ENCODE results near the gene TNIK.

The TNIK gene

DNA sequence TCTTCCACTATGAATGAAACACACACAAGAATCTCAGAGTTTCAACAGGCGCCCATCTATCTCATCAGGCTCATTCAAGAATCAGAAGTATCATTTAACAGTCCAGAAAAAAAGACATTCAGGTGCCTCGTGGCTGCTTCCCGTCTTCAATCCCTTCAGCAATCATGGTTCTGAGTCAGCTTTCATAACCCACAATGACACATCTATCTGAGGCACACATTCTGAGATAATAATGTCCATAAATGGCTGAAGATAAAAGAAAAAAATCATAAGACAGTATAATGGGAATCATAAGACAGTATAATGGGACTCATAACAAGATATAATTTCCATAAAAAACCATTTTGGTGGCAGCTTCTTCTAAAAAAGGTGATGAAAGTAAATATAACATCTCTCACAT is 52.4 kb downstream of the TNIK start:
- Histone ChIP-seq H3K4me3 (ENCODE audit: low read depth, low read length) (no peak overlapping the region), H3K36me3 (no peaks in the 10 kb centered on the region), H3K4me1 (peaks cover 4% of the 10 kb centered on the region), H3K9me3 (no peaks in the 10 kb centered on the region), H3K27me3 (no peaks in the 10 kb centered on the region)
- TF ChIP-seq, protein P1, sequence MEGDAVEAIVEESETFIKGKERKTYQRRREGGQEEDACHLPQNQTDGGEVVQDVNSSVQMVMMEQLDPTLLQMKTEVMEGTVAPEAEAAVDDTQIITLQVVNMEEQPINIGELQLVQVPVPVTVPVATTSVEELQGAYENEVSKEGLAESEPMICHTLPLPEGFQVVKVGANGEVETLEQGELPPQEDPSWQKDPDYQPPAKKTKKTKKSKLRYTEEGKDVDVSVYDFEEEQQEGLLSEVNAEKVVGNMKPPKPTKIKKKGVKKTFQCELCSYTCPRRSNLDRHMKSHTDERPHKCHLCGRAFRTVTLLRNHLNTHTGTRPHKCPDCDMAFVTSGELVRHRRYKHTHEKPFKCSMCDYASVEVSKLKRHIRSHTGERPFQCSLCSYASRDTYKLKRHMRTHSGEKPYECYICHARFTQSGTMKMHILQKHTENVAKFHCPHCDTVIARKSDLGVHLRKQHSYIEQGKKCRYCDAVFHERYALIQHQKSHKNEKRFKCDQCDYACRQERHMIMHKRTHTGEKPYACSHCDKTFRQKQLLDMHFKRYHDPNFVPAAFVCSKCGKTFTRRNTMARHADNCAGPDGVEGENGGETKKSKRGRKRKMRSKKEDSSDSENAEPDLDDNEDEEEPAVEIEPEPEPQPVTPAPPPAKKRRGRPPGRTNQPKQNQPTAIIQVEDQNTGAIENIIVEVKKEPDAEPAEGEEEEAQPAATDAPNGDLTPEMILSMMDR (IDR thresholded peaks at IDR 0.05; ENCODE audit: low read depth, low read length), result no peak
- no peak for DNase-seq

DNA sequence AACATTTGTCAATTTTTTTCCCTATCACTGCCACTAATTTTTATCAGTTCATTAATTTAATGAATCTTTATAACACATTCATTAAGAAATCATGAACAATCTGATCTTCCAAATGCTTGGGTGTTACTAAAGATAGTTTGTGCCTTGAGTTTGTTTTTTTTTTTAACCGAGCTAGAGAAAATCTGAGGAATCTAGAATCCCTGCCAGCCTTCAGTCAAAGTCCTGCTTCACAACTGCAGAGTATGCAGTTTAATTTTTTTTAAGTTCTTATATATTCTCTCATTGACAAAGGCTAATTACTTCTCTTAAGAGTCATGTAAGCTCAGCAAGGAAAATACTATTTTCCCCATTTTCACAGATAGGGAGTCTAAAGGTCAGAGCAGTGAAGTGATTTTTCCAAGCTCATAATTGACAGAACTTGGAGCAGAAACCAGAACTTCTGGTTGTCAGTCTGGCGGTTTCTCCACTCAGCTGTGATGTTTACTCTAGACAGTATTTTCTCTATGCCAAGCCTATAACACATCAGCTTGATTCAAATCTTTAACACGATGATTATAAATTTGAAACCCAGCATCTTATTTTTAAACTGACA is 55.7 kb downstream of the TNIK start:
- TF ChIP-seq, protein P1 (IDR thresholded peaks at IDR 0.05; ENCODE audit: low read depth, low read length), result no peak
- DNase-seq, result no peak
- no peak overlapping the region for H3K4me3 ChIP-seq (ENCODE audit: low read depth, low read length)
- no peaks in the 10 kb centered on the region for H3K9me3 ChIP-seq
- H3K27me3 ChIP-seq, result no peaks in the 10 kb centered on the region
- peaks cover 4% of the 10 kb centered on the region; the same call in 1 of the 2 replicates for H3K4me1 ChIP-seq
- no peaks in the 10 kb centered on the region for H3K36me3 ChIP-seq

DNA sequence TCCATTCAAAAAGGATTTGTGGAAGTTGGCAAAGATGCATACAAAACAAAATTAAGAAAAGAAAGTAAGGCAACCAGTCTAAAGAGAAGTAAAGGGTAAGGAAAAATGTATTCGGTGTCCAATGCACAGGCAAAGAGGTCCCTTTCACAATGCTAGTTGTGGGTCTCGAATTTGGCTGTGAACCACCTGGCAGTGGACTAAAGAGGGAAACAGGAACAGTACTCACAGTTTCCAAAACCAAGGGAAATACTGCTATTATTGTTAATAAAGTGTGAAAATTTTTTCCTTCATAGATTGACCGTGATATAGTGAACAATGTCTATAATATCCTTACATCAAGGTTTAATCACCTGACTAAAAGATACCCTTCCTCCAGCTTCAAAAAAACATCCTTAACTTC is 57.9 kb downstream of the TNIK start:
- DNase-seq, result no peak
- TF ChIP-seq, protein P1 (IDR thresholded peaks at IDR 0.05; ENCODE audit: low read depth, low read length), result no peak
- Histone ChIP-seq H3K9me3 (no peaks in the 10 kb centered on the region), H3K36me3 (no peaks in the 10 kb centered on the region), H3K4me1 (no peaks in the 10 kb centered on the region), H3K27me3 (no peaks in the 10 kb centered on the region), H3K4me3 (ENCODE audit: low read depth, low read length) (no peak overlapping the region)

DNA sequence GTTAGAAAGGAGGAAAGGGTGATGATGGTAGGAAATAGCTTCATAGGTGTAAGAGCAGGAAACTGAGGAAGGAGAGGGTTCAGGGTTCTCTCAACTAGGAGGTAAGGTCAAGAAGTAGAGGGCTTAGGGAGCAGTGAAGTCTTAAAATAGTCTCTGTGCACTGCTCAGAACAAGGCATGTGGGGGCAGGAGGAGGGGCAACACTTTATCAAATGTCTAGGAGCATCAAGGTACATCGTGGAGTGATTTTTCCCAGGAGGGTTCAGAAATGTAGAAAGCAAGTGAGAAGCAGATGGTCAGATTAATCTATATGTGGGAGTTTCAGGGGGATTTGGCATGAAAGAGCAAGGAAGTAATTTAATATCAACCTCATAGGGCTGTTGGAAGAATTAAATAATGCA is 58.8 kb downstream of the TNIK start:
- TF ChIP-seq, protein P1 (IDR thresholded peaks at IDR 0.05; ENCODE audit: low read depth, low read length), result no peak
- no peak for DNase-seq
- no peak overlapping the region for H3K4me3 ChIP-seq (ENCODE audit: low read depth, low read length)
- H3K4me1 ChIP-seq, result no peaks in the 10 kb centered on the region
- no peaks in the 10 kb centered on the region for H3K9me3 ChIP-seq
- H3K27me3 ChIP-seq, result no peaks in the 10 kb centered on the region
- no peaks in the 10 kb centered on the region for H3K36me3 ChIP-seq

DNA sequence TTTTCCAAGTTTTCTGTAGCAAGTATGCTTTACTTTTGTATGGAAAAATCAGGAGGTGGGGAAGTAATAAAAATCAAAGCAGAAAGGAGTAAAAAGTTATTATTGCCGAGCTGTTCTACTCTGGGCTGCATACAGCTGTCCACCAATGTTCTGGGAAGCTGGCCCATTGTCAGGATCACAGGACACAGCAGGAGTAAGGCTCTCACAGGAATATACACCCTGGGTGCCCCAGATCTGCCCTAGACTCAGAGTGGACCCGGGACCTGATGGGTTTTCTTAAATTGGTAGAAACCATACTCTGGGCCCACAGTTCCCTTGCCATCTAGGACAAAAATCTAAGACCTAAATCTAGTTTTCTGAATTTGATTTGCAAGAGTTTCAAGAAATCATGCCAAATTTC is 60.4 kb downstream of the TNIK start:
- Histone ChIP-seq H3K4me3 (ENCODE audit: low read depth, low read length) (no peak overlapping the region), H3K27me3 (no peaks in the 10 kb centered on the region), H3K36me3 (no peaks in the 10 kb centered on the region), H3K4me1 (no peaks in the 10 kb centered on the region), H3K9me3 (no peaks in the 10 kb centered on the region)
- no peak for DNase-seq
- TF ChIP-seq, protein P1 (IDR thresholded peaks at IDR 0.05; ENCODE audit: low read depth, low read length), result no peak

DNA sequence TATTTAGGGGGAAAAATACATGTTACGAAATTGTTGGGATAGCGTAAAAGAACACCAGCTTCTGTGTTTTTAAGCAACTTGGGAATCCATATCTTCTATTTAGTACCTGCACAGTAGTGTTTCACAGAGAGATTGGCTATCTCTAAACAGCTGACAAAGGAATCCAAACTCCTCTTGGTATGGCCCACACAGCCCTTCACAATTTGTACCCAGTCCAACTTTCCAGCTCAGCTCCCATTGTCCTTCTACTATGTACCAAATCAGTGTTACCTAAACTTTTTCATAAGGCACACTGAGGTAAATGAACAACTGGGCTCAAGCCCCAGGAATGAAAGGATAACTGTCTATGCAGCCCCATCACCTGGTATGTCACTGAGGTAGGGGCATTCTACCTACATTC is 61.9 kb downstream of the TNIK start:
- TF ChIP-seq, protein P1 (IDR thresholded peaks at IDR 0.05; ENCODE audit: low read depth, low read length), result no peak
- no peak for DNase-seq
- Histone ChIP-seq H3K27me3 (no peaks in the 10 kb centered on the region), H3K36me3 (no peaks in the 10 kb centered on the region), H3K9me3 (no peaks in the 10 kb centered on the region), H3K4me3 (ENCODE audit: low read depth, low read length) (no peak overlapping the region), H3K4me1 (no peaks in the 10 kb centered on the region)
